ENCODE data around the gene LY86.

Gene LY86

DNA sequence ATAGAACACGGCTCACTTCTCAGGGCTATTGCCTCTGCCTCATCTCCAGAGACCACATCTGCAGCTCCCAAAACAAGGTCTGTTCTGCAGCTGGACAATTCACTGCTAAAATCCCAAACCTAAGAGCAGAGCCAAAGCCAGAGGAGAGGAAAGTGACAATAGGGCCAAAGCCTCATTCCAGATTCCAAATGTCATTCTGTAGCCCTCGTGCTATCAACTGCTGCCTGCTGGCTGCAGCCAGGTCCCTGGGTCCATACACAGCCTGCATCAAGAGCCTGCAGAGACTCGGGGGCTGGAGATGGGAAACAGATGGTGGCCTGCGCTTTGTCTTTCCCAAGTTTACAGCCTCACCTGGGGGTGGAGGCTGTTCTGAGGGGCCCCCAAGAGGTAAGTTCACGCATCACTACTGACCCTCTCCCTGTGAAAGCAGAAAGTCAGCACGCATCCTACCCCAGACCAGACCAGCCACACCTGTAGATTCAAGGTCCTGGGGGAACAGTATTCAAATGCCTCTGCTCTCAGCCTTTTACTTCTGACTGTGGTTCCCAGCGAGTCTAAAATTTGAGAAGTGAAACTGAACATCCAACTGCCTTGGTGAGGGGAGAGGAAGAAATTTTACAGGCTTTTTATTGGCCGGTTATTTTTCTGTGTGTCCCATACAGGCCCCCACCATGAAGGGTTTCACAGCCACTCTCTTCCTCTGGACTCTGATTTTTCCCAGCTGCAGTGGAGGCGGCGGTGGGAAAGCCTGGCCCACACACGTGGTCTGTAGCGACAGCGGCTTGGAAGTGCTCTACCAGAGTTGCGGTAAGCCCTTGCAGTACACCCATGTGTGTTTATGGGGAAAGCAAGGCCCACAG, at the start of gene LY86:
TSS of gene LY86 (plus strand) at position 657 of the 860 bp plus-strand sequence. CDS start at position 672, 15 bp downstream.
- DNase-seq, result peak; percentile 76 to 92

DNA sequence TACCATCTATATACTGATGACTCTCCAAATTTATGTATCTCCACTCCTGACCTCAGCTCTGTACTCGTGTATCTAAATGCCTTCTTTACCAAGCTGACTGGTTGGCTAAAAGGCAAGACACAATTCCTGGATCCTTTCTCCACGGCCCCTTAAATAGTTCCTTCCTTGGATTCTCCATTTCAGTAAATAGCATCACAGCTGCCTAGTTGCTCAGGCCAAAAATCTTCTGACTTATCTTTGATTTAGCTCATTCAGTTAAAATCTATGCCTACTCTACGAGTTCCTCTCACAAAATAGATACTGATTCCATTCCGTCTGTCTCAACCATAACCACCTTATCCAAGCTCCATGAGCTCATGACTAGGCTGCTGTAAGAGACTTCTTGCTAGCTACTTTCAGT, 49.5 kb upstream of the LY86 start:
- DNase-seq, result no peak

DNA sequence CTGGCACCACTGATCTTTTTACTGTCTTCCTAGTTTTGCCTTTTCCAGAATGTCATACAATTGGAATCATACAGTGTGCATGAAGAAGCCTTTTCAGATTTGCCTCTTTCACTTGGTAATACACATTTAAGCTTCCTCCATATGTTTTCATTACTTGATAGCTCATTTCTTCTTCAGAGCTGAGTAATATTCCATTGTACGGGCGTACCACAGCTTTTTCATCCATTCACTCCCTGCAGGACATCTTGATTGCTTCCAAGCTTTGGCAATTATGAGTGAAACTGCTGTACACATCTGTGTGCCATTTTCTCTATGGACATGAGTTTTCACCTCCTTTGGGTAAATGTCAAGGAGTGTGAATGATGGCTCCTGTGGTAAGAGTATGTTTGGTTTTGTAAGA, 46.2 kb upstream of the LY86 start:
- DNase-seq, result no peak

DNA sequence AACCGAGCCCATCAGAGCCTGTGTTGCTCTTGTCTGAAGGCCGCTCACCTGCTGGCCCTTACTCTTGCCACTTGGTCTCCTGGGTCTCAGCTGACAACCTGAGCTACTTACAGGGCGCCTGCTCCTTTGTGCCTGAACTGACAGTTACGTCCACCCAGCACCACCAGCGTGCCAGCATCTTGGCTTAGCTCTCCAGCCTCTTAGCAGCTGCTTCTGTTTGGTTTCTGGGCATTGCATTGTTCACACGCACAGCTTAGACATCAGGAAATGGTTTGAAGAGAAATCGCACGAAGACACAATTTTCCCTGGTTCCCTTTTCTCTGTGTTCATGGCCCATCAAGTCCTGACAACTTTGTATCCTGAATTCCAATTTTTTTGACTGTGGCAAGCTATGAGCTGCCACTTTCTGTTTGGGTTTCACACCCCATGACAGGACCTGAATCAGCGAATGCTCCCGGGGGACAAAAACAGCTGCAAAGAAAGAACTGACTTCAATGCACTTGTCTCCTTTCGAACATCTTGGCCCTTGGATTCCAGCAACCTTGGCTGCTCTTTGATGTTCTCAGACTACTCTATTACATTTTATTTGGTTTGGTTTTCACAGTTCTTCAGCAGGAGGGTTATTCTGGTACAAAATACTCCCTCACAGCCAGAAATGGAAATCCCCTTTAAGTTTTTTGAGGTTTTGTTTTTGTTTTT, 45.2 kb upstream of the LY86 start:
- no peak for DNase-seq

DNA sequence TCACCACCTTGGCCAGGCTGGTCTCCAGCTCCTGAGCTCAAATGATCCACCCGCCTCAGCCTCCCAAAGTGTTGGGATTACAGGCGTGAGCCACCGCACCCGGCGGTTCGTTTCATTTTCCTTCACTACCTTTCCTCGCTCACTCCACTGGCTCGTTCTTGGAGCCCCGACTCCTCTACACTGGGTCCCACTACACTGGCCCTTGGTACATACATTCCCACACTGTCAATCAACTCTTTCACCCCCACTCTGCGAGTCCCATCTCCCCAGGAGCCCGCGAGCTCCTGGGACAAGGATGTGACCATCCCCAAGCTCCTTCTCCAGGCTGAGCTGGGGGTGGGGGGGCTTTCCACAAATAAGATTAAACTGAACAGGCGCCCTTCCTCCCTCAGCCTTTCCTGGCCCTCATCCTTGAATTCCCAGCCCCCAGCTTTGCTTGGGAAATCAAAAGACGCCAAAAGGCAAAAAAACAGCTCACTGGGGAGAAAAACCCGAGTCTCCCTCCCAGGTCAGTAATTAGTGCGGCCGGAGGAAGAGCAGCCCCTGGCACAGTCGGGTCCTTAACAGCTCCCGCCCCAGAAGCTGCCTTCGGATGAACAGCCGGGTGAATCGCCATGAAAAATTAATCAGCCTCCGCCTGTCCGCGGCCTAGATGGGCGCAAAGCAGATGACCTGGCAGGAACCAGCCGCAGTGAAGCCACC, 42.8 kb upstream of the LY86 start:
- no peak for DNase-seq

DNA sequence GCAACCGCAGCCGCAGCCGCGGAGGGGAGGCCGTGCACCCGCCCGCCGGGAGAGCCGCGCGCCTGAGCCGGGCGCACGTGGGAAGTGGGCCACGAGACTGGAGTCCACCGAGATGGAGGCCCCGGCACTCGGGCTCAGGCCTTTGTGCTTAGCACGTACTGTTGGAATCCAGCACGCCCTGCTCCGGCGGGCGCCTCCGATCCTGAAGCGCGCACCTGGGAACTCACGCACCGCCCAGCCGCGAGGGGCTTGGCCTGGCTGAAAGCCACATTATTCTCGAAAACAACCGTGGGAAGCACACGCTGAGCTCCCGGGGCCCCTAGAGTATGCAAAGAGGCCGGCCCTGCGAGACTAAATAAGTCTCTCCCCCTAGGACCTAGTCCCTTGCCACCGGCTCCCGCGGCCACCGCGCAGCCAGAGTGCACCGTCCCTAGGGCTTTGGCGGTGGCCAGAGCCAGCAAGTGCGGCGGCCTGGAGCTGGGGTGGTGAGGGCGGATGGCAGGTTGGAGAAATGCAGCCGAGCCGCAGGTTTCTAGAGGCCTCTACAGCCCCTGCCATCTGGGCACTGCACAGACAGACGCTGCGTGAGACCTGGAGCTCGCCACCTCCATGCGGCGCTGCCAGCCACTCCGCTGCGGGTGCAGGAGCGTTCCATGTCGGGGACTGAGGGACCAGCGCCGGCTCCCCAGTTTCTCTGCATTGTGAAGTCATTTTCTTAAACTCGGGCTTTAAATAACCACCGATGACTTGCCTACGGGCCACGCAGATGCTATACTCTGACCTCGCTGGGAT, 42.0 kb upstream of the LY86 start:
- DNase-seq, result no peak

DNA sequence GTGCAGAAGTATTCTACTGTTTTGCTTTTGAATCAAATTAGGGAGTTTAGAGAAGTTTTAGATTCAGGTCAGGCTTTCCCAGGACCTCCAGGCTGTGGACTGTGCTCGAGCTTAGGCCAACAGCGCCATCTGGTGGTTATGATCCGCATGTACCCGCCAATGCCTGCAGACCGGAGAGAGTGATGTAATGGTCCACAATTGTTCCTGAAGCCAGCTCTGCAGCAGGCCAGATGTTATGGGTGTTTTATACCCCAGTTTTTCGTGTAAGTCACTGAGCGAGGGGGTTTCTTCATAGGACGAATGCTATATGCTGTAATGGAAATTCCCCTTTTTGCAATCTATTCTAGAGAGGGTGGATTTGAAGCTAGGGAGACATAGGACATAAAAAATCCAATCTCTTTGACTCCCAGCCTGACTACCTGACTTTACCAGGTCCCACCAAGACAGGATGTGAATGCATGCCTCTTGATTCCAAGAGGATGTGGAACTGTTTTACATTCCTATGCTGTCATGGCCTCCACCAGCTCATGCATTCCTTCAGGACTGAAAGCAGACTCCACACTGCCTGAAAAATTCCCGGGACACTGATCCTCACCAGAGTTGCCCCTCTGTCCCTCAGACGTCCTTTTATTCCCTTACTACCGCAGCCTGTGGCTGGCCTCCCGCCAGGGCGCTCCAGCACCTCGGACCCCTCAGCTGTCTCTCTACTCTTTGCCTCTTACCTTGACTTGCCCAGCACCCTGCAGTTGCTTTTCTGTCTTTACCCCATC, 41.2 kb upstream of the LY86 start:
- peak; percentile 76 to 98 for DNase-seq

DNA sequence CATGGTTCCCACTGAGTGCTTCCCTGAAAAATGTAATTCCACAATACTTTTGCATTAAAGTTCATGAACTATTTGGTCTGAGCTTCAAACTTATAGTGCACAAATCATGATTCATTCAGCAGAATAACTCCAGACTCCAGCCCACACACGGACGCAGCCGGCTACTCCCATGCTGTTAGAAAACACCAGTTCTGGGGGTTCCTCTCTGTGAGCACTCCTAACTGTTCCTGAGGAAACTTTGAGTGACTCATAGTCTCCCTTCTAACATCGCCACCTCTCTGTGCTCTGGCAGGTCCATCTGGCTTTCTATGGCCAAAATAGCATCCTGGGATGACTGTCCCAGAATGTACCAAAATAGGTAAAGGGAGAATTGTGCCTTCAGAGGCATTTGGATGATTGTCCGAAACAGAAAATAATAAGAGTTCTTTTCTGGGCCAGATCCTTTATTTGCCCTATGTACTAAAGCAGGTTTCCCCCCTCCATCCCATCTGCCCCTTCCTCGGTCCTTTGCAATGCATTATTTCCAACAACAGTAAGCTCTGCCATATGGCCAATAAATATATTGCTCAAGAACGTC, 32.3 kb upstream of the LY86 start:
- DNase-seq, result peak; percentile 89 to 97

DNA sequence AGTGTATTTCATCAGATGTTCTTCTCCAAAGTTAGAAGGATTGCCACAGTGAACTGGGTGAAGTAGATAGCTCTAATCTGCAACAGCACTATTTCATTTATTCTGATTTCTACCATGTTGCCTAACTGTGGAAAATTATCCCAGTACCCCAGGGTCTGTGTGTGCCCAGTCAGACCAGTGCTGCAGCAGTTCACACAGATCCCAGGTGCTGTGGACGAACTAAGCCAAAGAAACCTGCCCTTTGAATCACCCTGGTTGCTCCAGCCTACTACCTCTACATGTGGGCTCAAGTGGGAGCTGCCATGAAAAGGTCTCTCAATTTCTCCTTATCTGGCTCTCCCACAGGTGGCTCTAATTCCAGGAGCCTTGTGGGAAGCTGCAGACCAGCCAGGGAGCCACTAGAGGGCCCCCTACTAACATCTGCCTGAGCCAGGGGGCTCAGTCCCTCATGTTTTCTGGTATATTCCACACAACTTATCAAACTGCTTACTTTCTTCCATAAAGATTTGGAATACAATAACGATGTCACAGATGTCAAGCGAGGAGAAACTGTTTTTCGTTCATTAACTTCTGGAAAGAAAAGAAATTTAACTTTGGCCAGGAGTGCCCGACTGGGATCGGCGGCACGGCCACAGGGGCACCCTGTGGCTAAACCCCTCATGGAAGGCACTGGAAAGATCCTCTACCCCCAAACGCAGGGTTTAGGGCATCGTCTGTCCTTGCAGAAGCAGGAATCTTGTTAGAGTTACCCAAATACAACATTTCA, 31.6 kb upstream of the LY86 start:
- DNase-seq, result peak; percentile 86 to 94

DNA sequence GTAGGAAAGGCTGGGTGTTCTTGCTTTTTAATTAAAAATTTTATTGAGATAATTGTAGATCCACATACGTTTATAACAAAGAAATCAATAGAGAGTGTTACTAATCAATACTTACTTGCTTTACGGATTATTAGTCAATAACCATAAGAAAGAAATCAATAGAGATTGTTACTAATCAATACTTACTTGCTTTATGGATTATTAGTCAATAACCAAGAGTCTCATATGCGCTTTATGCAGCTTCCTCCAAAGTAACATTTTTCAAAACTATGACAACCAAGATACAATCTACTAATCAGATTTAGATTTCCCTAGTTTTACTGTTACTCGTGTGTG, 31.0 kb upstream of the LY86 start:
- DNase-seq, result no peak

DNA sequence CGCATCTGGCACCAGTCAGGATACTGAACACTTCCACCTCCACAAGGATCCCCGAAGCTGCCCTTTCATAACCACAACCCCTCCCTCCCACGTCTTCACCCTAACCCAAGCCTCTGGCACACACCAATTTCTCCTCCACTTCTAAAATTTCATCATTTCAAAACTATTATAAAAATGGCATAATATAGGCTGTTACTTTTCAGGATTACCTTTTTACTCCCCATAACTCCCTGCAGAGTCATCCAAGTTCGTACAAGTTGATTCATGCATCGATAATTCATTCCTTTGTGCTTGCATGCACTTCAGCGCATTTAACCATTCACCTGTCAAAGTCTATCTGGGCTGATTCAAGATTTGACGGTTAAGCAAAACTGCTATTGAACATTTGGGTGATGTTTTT, 30.6 kb upstream of the LY86 start:
- no peak for DNase-seq

DNA sequence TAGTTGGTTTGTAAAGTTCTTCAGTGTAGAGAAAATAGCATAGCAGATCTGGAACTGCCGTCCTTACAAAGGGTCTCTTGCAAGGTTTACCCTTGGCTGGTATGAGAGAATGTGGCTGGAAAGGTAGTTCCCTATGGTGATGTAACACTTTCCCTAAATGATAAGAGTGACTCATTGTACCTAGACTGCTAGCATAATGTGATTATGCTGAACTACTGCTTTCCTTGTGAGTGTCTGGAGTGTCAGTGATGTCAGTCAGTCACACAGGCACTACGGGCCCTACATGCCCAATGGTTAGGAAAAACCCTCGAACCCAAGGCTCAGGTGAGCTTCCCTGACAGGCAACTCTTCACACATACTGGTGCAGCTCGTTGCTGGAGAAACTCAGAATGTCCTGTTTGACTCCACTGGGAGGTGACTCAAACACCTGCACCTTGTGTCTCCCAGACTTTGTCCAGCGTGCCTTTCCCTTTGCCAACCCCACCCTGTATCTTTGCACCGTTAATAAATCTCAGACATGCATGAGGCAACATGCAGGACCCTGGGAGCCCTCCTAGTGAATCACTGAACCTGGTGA, 28.4 kb upstream of the LY86 start:
- DNase-seq, result no peak

DNA sequence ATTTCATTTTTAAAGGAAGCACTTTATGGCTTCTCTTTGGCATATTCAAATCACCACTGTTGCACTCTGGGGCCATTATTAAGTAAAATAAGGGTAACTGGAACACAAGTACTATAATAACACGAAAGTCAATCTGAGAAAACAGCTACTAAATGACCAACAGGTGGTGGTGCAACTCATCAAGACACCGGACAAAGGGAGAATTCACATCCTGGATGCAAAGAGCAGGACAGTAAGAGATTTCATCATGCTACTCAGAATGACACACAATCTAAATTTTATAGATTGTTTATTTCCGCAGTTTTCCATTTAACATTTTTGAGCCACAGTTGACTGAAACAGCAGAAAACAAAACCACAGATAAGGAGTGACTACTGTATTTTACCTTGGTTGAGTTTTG, 27.6 kb upstream of the LY86 start:
- DNase-seq, result no peak

DNA sequence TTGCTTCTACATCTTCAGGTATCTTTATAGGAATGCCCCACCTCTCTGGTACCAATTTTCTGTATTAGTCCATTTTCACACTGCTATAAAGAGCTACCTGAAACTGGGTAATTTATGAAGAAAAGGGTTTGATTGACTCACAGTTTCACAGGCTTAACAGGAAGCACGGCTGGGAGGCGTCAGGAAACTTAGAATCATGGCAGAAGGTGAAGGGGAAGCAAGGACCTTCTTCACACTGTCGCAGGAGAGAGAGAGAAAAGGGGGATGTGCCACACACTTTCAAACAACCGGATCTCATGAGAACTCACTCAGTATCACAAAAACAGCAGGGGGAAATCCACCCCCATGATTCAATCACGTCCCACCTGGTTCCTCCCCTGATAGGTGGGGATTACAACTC, 24.4 kb upstream of the LY86 start:
- DNase-seq, result no peak

DNA sequence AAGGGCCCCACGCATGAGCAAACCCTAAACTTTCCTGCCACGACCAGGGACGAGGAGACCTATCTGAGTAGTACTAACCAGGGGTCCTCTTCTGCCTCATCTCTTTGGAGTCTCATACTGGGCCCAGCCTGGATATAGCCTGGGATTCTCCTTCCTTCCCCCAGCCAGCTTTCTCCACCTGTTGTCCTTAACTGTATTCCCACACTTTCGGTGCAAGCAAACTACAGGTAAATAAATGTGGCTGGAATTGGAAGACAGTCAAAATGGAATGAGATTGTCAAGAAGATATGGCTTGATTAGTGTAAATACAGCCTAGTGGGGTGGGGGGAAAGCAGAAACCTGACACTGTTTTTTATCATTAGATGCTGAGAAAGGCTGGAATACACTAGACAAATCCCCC, 23.5 kb upstream of the LY86 start:
- DNase-seq, result no peak

DNA sequence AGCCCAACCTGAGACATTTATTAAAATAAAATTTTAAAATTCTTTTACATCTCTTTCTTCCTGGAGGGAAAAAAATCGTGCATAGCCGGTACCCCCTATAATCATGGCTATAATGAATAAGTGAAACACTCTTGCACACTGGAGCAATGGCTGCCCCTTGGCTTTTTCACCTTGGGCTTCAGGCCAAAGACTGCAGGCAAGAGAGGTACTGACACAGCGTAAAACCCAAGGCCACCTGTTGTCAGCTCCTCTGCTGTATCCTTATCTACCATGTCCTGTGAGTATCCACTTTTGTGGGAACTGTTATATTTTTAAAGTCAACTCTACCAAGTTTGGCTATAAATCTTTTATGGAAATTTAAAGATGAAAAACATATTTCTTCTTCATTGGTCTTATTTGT, 23.0 kb upstream of the LY86 start:
- no peak for DNase-seq

DNA sequence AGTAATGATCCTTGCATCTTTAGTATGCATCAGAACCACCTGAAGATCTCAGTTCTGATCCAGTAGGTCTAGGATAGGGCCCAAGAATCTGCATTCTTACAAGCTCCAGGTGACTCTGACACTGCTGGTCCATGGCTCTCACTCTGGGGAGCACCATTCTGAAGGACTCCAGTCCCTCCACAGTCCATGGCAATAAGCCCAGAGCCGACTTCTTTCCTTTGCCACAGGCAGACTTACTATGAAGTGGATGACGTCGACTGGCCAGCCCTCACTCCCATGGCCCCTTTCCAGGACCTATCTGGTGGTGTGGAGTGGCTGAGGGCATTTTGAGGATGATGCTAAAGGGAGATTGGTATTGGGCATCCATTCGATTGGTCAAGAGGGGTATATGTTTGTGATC, 21.8 kb upstream of the LY86 start:
- DNase-seq, result no peak

DNA sequence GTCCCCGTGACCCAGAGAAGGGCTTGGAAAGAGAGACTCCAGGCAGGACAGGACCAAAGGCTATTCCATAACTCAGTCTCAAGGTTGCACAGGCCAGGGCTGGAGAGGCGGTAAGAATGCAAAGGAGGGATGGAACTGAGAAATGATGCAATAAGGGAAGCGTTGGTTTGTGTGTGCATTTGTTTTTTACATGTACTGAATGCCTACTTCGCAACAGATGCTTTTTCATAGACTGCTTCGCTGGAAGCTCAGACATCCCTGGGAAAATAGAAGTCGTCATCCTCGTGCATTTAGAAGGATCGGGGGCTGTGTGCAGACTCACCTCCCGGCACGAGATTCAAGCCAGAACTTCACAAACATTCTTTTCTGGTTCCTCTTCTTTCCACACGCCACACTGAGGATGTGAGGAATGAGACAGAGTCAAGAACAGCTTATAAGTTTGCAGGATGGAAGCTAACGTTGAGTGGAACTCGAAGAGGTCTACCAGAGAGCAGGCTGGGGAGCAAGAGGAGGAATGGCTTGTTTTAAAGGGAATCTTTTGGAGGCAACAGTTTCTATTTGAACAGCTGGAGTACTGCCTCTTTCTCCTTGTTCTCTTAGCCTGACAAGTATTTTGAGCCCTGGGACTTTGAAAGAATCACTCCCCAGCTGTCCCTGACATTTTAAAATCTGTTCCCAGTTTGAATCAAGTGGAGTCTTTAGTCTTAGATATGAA, 19.3 kb upstream of the LY86 start:
- peak in 1 of 2 donors; percentile 32 for DNase-seq

DNA sequence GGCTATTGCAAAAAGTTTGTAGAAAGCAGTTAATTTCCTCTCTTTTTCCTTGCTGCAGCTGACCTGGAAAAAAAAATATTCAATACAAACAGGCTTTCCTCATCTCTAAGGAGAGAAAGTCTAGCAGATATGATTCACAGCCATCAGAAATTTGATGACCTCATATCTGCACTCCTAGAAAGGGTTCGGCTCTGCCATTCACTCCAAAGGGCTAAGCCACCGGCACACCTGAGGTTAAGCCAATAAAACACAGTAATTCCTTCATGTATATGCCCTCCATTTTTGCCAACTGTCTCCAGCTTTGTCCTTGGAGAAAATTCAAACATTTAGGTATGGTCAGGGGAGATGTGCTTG, 18.7 kb upstream of the LY86 start:
- DNase-seq, result no peak
